Ovary (tissue), 9 donors: ENCODE measurements around the gene KRTAP4-7. TPM values are rescaled to one million over a fixed set of nuclear protein-coding genes. Genes with fewer than 3 reads are reported as not detected.
"Not testable (repeated sequence)": the region's sequence is repeated elsewhere in the genome, so short reads cannot be mapped to it uniquely, and the experiment has no call there.

ENCODE experiments used
- DNase-seq, 5 donors: peaks; one replicate each; pipeline ENCODE4 v3.0.0-alpha.2; 2019 to 2020
- H3K27ac ChIP-seq, 2 donors: fragments of 200-600 bp; one replicate each; pipeline versions ENCODE4 v1.5.1 to v1.8.0; 2019 to 2022
- H3K27me3 ChIP-seq: fragments of 200-600 bp; one replicate; pipeline ENCODE4 v1.8.0; 2022
- H3K36me3 ChIP-seq: fragments of 200-600 bp; sonication (generic); one replicate; pipeline ENCODE4 v1.5.1; 2019
- H3K4me1 ChIP-seq: one replicate; pipeline ENCODE4 v1.8.1; 2013; ENCODE audit warnings: mild to moderate bottlenecking, moderate library complexity; ENCODE audit not compliant: insufficient read depth
- H3K4me3 ChIP-seq: fragments of 200-600 bp; sonication (generic); one replicate; pipeline ENCODE4 v1.5.1; 2017
- H3K9me3 ChIP-seq, 2 donors: fragments of 200-600 bp in 1 of 2; sonication (generic) in 1 of 2; one replicate each; pipeline versions ENCODE4 v1.5.1 to v1.8.1; 2013 to 2019; ENCODE audit warnings: mild to moderate bottlenecking in 1 of 2, moderate library complexity in 1 of 2
- CTCF ChIP-seq, 3 donors: fragments of 450-650 bp in 2 of 3; fragments of 200-600 bp in 1 of 3; IDR thresholded peaks; one replicate each; pipeline versions ENCODE4 v1.5.1 to v1.8.0; 2016 to 2022; ENCODE audit warnings: antibody characterized with exemption in 3 of 3, mild to moderate bottlenecking in 1 of 3
- EP300 ChIP-seq: sonication (generic); formaldehyde crosslinking; IDR thresholded peaks from one replicate; pipeline ENCODE4 v1.6.1; 2017; ENCODE audit warnings: antibody characterized with exemption
- POLR2A ChIP-seq: fragments of 450-650 bp; IDR thresholded peaks from one replicate; pipeline ENCODE4 v1.6.1; 2017; ENCODE audit warnings: antibody characterized with exemption, mild to moderate bottlenecking, moderate library complexity
- WGBS, 3 donors: extraction: QIAGEN DNeasy Blood & Tissue Kit in 1 of 3; methylation state at CpG; one replicate each; pipeline versions ENCODE4 v1.1.5 to v1.1.7; 2013 to 2017; 5-methylcytosine and 5-hydroxymethylcytosine counted together
- intact Hi-C, 4 donors: fragments of 100-400 bp; cut with DNase I; formaldehyde crosslinking; loops; one replicate each; pipeline versions ENCODE4 v1.11.0 to v1.15.1; 2022 to 2023
- polyA plus RNA-seq, 2 donors: library from polyadenylated mRNA; stranded (reverse); fragments of 200-250 nt in 1 of 2; fragments of 350-450 nt in 1 of 2; fragmentation: Illumina TruSeq in 1 of 2; extraction: RNeasy Lipid Tissue Mini Kit (QIAGEN cat#74804) in 1 of 2; gene quantifications; one replicate each; pipeline ENCODE4 v1.2.3, GENCODE V29; 2013 to 2014
- total RNA-seq, 7 donors: library from RNA; depleted of rRNA in 2 of 7; stranded (reverse); fragments of >200 nt in 2 of 7; fragmentation: NEBNext Ultra II Directional in 3 of 7; extraction: Animal tissue kit (Norgen Biotek cat#: 25700) in 3 of 7; gene quantifications; one replicate each; pipeline versions ENCODE4 v1.1.0 to v1.2.4, GENCODE V29; 2016 to 2023
- donor health status: DM: no; HTN: no; CAD: no; lungs with moderate emphysema.
- donor health status: DM: no; HTN: no; CAD: no.
- donor health status: Bipolar disorder and iron deficiency.
- donor health status: DM: yes; HTN: yes; CAD: no.
- donor health status: DM: no; HTN: no; CAD: no.
- donor health status: DM: yes; HTN: yes; CAD: no.

Gene KRTAP4-7
- total and polyA plus RNA-seq, 9 donors = not detected

- H3K4me1 ChIP-seq = no peaks in the 10 kb centered on the region
- 36 to 58% (median 42%) methylated on average over 1 of the region's 1 CpG for WGBS, 3 donors
- H3K27ac ChIP-seq = no peak overlapping the region
- no peak overlapping the region for H3K4me3 ChIP-seq
- H3K27me3 ChIP-seq = no peaks in the 10 kb centered on the region
- no peaks in the 10 kb centered on the region for H3K9me3 ChIP-seq
- no peak for DNase-seq
- intact Hi-C loops = no loop called here
- H3K36me3 ChIP-seq = no peaks in the 10 kb centered on the region
- TF ChIP-seq POLR2A (no peak), CTCF (IDR thresholded peaks at IDR 0.05) (no peak), EP300 (no peak)
Observed at GRCh38 chr17:41107941-41108450, 24.0 kb downstream of the KRTAP4-7 start.

DNA sequence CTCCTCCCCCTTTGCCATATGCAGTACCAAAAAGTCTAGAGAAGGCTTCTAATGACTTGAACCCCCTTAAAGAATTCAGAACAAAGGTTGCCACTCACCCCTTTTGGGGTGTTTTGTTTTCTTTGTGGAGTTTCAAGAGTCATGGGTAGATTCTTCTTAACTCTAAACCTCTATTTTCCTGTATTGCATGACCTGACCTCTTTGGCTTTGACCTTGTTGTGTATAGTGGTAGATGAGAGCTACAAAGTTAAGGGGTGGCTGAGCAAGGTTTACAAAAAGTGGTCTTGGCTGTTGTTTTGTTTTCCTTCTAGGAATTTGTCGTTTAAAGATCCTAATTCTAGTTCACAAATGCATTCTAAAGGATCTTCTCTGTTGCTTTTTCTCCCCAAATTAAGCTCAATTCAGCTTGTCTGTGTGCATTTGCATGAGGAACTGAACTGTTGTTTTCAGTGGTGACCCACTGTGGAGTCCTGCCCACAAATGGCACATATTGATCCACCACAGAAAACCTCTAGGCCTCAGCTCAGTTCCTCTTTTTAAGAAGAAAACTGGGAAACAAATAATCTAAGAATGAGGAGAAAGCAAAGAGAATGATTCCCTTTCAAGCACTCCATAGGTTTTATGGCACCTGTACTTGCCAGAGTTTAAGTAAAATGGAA, 24.9 kb downstream of the KRTAP4-7 start:
- 0 to 3% (median 0%) methylated on average over 1 of the region's 1 CpG for WGBS, 3 donors
- H3K4me3 ChIP-seq, H3K4me1 ChIP-seq, H3K9me3 ChIP-seq, DNase-seq, H3K36me3 ChIP-seq, H3K27me3 ChIP-seq, H3K27ac ChIP-seq, intact Hi-C loops: not testable (repeated sequence)

- TF ChIP-seq EP300 = no peak
- TF ChIP-seq CTCF (IDR thresholded peaks at IDR 0.05) = no peak
- TF ChIP-seq POLR2A = no peak
- no peaks in the 10 kb centered on the region for H3K9me3 ChIP-seq
- 66 to 76% (median 66%) methylated on average over 2 of the region's 2 CpGs for WGBS, 3 donors
- no peaks in the 10 kb centered on the region for H3K27me3 ChIP-seq
- H3K36me3 ChIP-seq = no peaks in the 10 kb centered on the region
- no peak overlapping the region for H3K27ac ChIP-seq
- no peaks in the 10 kb centered on the region for H3K4me1 ChIP-seq
- DNase-seq = no peak
- intact Hi-C loops = no loop called here
- H3K4me3 ChIP-seq = no peak overlapping the region
Observed at GRCh38 chr17:41111151-41111885, 27.4 kb downstream of the KRTAP4-7 start.

DNA sequence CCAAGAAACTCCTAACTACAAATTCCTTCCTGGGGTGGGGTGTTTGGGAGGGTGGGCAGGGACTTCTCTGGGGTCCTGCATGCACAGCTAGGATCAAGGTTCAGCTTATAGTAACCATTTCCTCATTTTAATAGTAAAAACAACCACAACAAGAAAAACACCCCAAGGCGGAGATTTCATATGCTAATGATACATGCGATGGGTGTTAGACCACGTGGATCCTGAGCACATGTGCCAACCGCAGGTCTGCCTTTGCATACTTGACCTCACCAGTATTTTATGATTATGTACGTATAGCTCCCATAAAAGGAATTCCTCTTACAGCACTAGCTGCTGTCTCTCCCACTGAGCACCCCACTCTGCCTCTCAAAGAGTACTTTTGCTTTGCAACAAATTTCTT, 32.3 kb downstream of the KRTAP4-7 start:
- TF ChIP-seq POLR2A (no peak), CTCF (IDR thresholded peaks at IDR 0.05) (no peak), EP300 (no peak)
- Histone ChIP-seq H3K4me1 (no peaks in the 10 kb centered on the region), H3K9me3 (no peaks in the 10 kb centered on the region), H3K27ac (no peak overlapping the region), H3K36me3 (no peaks in the 10 kb centered on the region), H3K4me3 (no peak overlapping the region), H3K27me3 (no peaks in the 10 kb centered on the region)
- no peak for DNase-seq
- intact Hi-C loops = no loop called here
- WGBS, 3 donors = 53 to 67% (median 65%) methylated on average over 5 of the region's 5 CpGs

DNA sequence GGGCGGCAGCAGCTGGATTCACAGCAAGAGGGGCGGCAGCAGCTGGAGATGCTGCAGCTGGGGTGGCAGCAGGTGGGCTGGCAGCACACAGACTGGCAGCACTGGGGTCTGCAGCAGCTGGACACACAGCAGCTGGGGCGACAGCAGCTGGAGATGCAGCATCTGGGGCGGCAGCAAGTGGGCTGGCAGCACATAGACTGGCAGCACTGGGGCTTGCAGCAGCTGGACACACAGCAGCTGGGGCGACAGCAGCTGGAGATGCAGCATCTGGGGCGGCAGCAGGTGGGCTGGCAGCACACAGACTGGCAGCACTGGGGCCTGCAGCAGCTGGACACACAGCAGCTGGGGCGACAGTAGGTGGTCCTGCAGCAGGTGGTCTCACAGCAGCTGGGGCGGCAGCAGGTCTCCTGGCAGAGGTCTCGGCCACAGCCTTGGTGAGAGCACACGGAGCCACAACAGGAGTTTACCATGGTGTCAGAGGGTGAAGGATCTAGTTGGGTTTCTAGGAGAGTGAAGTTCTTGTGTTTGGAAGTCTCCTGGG, 34.0 kb downstream of the KRTAP4-7 start, which contains the start of gene KRTAP4-11:
Gene KRTAP4-11, minus strand, starts transcription at position 528 of the 541 bp plus-strand sequence. Its CDS starts 58 bp downstream, at position 470.
- H3K27me3 ChIP-seq, H3K4me1 ChIP-seq, DNase-seq, H3K27ac ChIP-seq, H3K9me3 ChIP-seq, H3K4me3 ChIP-seq, H3K36me3 ChIP-seq, intact Hi-C loops: not testable (repeated sequence)
- WGBS, 3 donors = 60 to 68% (median 67%) methylated on average over 10 of the region's 10 CpGs
